Liver (tissue), 9 donors: ENCODE results near the gene ALCAM. TPM values are rescaled to one million over a fixed set of nuclear protein-coding genes. Genes with fewer than 3 reads are reported as not detected.

ENCODE experiments used
- DNase-seq: peaks from one replicate; pipeline ENCODE4 v3.0.0-alpha.2; 2017; ENCODE audit warnings: low spot score
- H3K27ac ChIP-seq, 2 donors: one replicate each; pipeline ENCODE4 v1.7.0; 2013; ENCODE audit warnings: inconsistent platforms in 2 of 2, low read length in 2 of 2, control low read depth in 1 of 2, low read depth in 1 of 2, mild to moderate bottlenecking in 1 of 2
- H3K27me3 ChIP-seq, 4 donors: one replicate each; pipeline versions ENCODE4 v1.6.1 to v1.7.0; 2013; ENCODE audit warnings: low read length in 3 of 4, inconsistent platforms in 1 of 4, mild to moderate bottlenecking in 1 of 4, moderate library complexity in 1 of 4; ENCODE audit not compliant: control insufficient read depth in 4 of 4, insufficient read depth in 4 of 4
- H3K36me3 ChIP-seq, 4 donors: one replicate each; pipeline versions ENCODE4 v1.6.1 to v1.7.0; 2013; ENCODE audit warnings: low read length in 3 of 4, mild to moderate bottlenecking in 3 of 4, low read depth in 1 of 4, moderate library complexity in 1 of 4; ENCODE audit not compliant: control insufficient read depth in 4 of 4, insufficient read depth in 3 of 4
- H3K4me1 ChIP-seq, 4 donors: one replicate each; pipeline versions ENCODE4 v1.6.1 to v1.7.0; 2013; ENCODE audit warnings: low read length in 3 of 4, mild to moderate bottlenecking in 3 of 4, moderate library complexity in 1 of 4; ENCODE audit not compliant: control insufficient read depth in 4 of 4, insufficient read depth in 4 of 4
- H3K4me3 ChIP-seq, 3 donors: one replicate each; pipeline versions ENCODE4 v1.6.1 to v1.7.0; 2013; ENCODE audit warnings: low read length in 3 of 3, control low read depth in 1 of 3, low read depth in 1 of 3, mild to moderate bottlenecking in 1 of 3
- H3K9ac ChIP-seq, 2 donors: one replicate each; pipeline ENCODE4 v1.7.0; 2013; ENCODE audit warnings: low read length in 2 of 2, mild to moderate bottlenecking in 2 of 2, moderate library complexity in 2 of 2, control low read depth in 1 of 2, low read depth in 1 of 2
- H3K9me3 ChIP-seq, 4 donors: one replicate each; pipeline versions ENCODE4 v1.6.1 to v1.7.0; 2013; ENCODE audit warnings: low read length in 3 of 4; ENCODE audit not compliant: control insufficient read depth in 4 of 4
- FOXA1 ChIP-seq: IDR thresholded peaks from 2 replicates; pipeline ENCODE4 v1.6.1; 2016; ENCODE audit warnings: antibody characterized with exemption
- FOXA2 ChIP-seq: IDR thresholded peaks from 2 replicates; pipeline ENCODE4 v1.6.1; 2016; ENCODE audit warnings: antibody characterized with exemption
- GABPA ChIP-seq, 2 donors: IDR thresholded peaks in 1 of 2; conservative IDR thresholded peaks in 1 of 2; 2 replicates each; pipeline ENCODE4 v1.6.1; 2016; ENCODE audit warnings: antibody characterized with exemption in 2 of 2, mild to moderate bottlenecking in 1 of 2, moderate library complexity in 1 of 2
- HNF4A ChIP-seq, 2 donors: conservative IDR thresholded peaks; 2 replicates each; pipeline ENCODE4 v1.6.1; 2016; ENCODE audit warnings: antibody characterized with exemption in 2 of 2, mild to moderate bottlenecking in 2 of 2
- HNF4G ChIP-seq: IDR thresholded peaks from 2 replicates; pipeline ENCODE4 v1.6.1; 2016; ENCODE audit warnings: antibody characterized with exemption
- JUND ChIP-seq, 2 donors: IDR thresholded peaks; 2 replicates each; pipeline ENCODE4 v1.6.1; 2016; ENCODE audit warnings: antibody characterized with exemption in 2 of 2
- NR2F2 ChIP-seq: IDR thresholded peaks from 2 replicates; pipeline ENCODE4 v1.6.1; 2016; ENCODE audit warnings: antibody characterized with exemption
- RAD21 ChIP-seq, 2 donors: IDR thresholded peaks; 2 replicates each; pipeline ENCODE4 v1.6.1; 2016; ENCODE audit warnings: antibody characterized with exemption in 2 of 2, mild to moderate bottlenecking in 2 of 2
- RXRA ChIP-seq, 2 donors: IDR thresholded peaks; 2 replicates each; pipeline ENCODE4 v1.6.1; 2017 to 2018; ENCODE audit warnings: antibody characterized with exemption in 2 of 2, mild to moderate bottlenecking in 1 of 2
- SP1 ChIP-seq: IDR thresholded peaks from 2 replicates; pipeline ENCODE4 v1.6.1; 2018; ENCODE audit warnings: antibody characterized with exemption, mild to moderate bottlenecking
- TAF1 ChIP-seq: conservative IDR thresholded peaks from 2 replicates; pipeline ENCODE4 v1.6.1; 2016; ENCODE audit warnings: antibody characterized with exemption, mild to moderate bottlenecking
- YY1 ChIP-seq: IDR thresholded peaks from 2 replicates; pipeline ENCODE4 v1.6.1; 2016; ENCODE audit warnings: antibody characterized with exemption, mild to moderate bottlenecking
- WGBS: extraction: QIAGEN DNeasy Blood & Tissue Kit; methylation state at CpG from one replicate; pipeline ENCODE4 v1.1.7; 2013; 5-methylcytosine and 5-hydroxymethylcytosine counted together
- polyA plus RNA-seq, 2 donors: library from polyadenylated mRNA; stranded (reverse) in 1 of 2; unstranded in 1 of 2; fragments of 200-250 nt in 1 of 2; fragments of >200 nt in 1 of 2; fragmentation: Nextera tagmentation in 1 of 2; extraction: Ambion mirVana in 1 of 2; gene quantifications; one replicate each; pipeline versions ENCODE4 v1.2.1 to v1.2.3, GENCODE V29; 2013 to 2015
- total RNA-seq, 2 donors: library from RNA; depleted of rRNA; stranded (reverse); fragments of >200 nt; gene quantifications; one replicate each; pipeline ENCODE4 v1.2.3, GENCODE V29; 2014
- TF ChIP-seq, protein P1 (sequence below): IDR thresholded peaks from 2 replicates; pipeline ENCODE4 v1.6.1; 2016; ENCODE audit warnings: antibody characterized with exemption
- TF ChIP-seq, protein P2 (sequence below): IDR thresholded peaks from 2 replicates; pipeline ENCODE4 v1.6.1; 2016; ENCODE audit warnings: antibody characterized with exemption
- TF ChIP-seq, protein P3 (sequence below): fragments of 150-350 bp; IDR thresholded peaks from 2 replicates; pipeline ENCODE4 v1.5.1; 2017; ENCODE audit warnings: improper control_type of control experiment, low read depth, low read length; ENCODE audit not compliant: missing input control
- TF ChIP-seq, protein P4 (sequence below): IDR thresholded peaks from 2 replicates; pipeline ENCODE4 v1.6.1; 2016; ENCODE audit warnings: antibody characterized with exemption
- donor health status: healthy.
- donor health status: healthy.
- donor health status: healthy.
- donor health status: healthy.
- donor health status: healthy.

ALCAM gene
- total and polyA plus RNA-seq, 4 donors, result 14.2 to 62.0 (median 32.3) TPM

DNA sequence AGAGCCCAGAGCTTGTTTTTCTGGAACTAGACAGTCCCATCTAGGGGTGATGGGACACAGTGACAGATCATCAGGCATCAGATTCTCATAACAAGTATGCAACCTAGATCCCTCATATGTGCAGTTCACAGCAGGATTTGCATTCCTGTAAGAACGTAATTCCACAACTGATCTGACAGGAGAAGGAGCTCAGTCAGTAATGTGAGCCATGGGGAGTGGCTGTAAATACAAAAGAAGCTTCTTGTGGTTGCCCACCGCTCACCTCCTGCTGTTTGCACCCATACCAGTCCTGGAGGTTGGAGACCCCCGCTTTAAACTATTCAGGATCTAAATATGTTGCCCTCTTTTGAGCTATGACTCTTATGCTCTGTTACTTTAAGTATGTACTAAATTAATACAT lies 167.3 kb downstream of the ALCAM start:
- no peaks in the 10 kb centered on the region for H3K9me3 ChIP-seq
- H3K9ac ChIP-seq, result no peak overlapping the region
- H3K27ac ChIP-seq, result no peak overlapping the region
- no peak overlapping the region for H3K4me3 ChIP-seq
- H3K27me3 ChIP-seq, result no peaks in the 10 kb centered on the region
- H3K36me3 ChIP-seq, result peaks cover 2 to 31% (median 13%) of the 10 kb centered on the region in 4 donors
- peaks cover 0 to 5% (median 3%) of the 10 kb centered on the region in 4 donors for H3K4me1 ChIP-seq
- no peak for DNase-seq
- 97% methylated on average over 3 of the region's 3 CpGs for WGBS
- TF ChIP-seq, protein P1, sequence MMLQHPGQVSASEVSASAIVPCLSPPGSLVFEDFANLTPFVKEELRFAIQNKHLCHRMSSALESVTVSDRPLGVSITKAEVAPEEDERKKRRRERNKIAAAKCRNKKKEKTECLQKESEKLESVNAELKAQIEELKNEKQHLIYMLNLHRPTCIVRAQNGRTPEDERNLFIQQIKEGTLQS, result no peak
- TF ChIP-seq RAD21 (IDR thresholded peaks at IDR 0.05) (no peak), GABPA (IDR thresholded peaks at IDR 0.05 in 1 of 2, conservative IDR thresholded peaks at IDR 0.05 in 1 of 2) (no peak), YY1 (no peak), HNF4G (no peak), TAF1 (no peak), HNF4A (conservative IDR thresholded peaks at IDR 0.05) (no peak), JUND (IDR thresholded peaks at IDR 0.05) (no peak), NR2F2 (no peak), SP1 (no peak), RXRA (IDR thresholded peaks at IDR 0.05) (no peak)
- TF ChIP-seq, protein P2, sequence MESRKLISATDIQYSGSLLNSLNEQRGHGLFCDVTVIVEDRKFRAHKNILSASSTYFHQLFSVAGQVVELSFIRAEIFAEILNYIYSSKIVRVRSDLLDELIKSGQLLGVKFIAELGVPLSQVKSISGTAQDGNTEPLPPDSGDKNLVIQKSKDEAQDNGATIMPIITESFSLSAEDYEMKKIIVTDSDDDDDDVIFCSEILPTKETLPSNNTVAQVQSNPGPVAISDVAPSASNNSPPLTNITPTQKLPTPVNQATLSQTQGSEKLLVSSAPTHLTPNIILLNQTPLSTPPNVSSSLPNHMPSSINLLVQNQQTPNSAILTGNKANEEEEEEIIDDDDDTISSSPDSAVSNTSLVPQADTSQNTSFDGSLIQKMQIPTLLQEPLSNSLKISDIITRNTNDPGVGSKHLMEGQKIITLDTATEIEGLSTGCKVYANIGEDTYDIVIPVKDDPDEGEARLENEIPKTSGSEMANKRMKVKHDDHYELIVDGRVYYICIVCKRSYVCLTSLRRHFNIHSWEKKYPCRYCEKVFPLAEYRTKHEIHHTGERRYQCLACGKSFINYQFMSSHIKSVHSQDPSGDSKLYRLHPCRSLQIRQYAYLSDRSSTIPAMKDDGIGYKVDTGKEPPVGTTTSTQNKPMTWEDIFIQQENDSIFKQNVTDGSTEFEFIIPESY, result no peak
- TF ChIP-seq, protein P3, sequence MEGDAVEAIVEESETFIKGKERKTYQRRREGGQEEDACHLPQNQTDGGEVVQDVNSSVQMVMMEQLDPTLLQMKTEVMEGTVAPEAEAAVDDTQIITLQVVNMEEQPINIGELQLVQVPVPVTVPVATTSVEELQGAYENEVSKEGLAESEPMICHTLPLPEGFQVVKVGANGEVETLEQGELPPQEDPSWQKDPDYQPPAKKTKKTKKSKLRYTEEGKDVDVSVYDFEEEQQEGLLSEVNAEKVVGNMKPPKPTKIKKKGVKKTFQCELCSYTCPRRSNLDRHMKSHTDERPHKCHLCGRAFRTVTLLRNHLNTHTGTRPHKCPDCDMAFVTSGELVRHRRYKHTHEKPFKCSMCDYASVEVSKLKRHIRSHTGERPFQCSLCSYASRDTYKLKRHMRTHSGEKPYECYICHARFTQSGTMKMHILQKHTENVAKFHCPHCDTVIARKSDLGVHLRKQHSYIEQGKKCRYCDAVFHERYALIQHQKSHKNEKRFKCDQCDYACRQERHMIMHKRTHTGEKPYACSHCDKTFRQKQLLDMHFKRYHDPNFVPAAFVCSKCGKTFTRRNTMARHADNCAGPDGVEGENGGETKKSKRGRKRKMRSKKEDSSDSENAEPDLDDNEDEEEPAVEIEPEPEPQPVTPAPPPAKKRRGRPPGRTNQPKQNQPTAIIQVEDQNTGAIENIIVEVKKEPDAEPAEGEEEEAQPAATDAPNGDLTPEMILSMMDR, result no peak
- TF ChIP-seq, protein P4, sequence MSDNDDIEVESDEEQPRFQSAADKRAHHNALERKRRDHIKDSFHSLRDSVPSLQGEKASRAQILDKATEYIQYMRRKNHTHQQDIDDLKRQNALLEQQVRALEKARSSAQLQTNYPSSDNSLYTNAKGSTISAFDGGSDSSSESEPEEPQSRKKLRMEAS, result no peak

DNA sequence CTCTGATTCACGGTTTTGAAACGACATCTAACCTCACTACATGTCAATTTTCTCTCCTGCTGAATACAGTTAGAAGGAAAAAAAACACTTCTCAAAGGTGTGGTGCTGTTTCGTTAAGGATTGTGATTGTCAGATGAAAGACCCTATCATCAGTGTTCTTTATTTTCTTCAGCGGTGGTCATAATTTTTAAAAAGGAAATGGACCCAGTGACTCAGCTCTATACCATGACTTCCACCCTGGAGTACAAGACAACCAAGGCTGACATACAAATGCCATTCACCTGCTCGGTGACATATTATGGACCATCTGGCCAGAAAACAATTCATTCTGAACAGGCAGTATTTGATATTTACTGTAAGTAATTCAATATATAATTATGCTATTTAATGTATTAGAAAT lies 167.8 kb downstream of the ALCAM start:
- Histone ChIP-seq H3K36me3 (peaks cover 2 to 31% (median 13%) of the 10 kb centered on the region in 4 donors), H3K9ac (no peak overlapping the region), H3K4me1 (peaks cover 0 to 5% (median 3%) of the 10 kb centered on the region in 4 donors), H3K27me3 (no peaks in the 10 kb centered on the region), H3K4me3 (no peak overlapping the region), H3K9me3 (no peaks in the 10 kb centered on the region), H3K27ac (no peak overlapping the region)
- DNase-seq, result no peak
- TF ChIP-seq, protein P3, result no peak
- TF ChIP-seq, protein P2, result no peak
- TF ChIP-seq FOXA2 (no peak), FOXA1 (no peak), GABPA (IDR thresholded peaks at IDR 0.05 in 1 of 2, conservative IDR thresholded peaks at IDR 0.05 in 1 of 2) (no peak), TAF1 (no peak), YY1 (no peak)
- 95% methylated on average over 5 of the region's 5 CpGs for WGBS
